BJ (cell line): ENCODE results near the gene MAPK10. TPM values are rescaled to one million over a fixed set of nuclear protein-coding genes. Genes with fewer than 3 reads are reported as not detected.

ENCODE experiments used
- CTCF ChIA-PET: fragments of 350-600 bp; formaldehyde crosslinking; extraction: SDS; loops from one replicate; lab custom pipeline; 2021; ENCODE audit warnings: antibody characterized with exemption, inconsistent platforms; lab: Yijun Ruan, JAX
- POLR2A ChIA-PET: fragments of 300-600 bp; sonication (Branson Sonifier 250); formaldehyde crosslinking; extraction: SDS; loops from one replicate; lab custom pipeline; 2021; ENCODE audit warnings: antibody characterized with exemption; lab: Charles Lee
- DNase-seq: peaks from one replicate; pipeline ENCODE4 v3.0.0-alpha.2; 2011; ENCODE audit warnings: low read depth
- H3K27me3 ChIP-seq: 2 replicates; pipeline ENCODE4 v1.6.0; 2011; ENCODE audit warnings: low read length; ENCODE audit not compliant: control insufficient read depth, insufficient read depth
- H3K36me3 ChIP-seq: 2 replicates; pipeline ENCODE4 v1.5.1; 2011; ENCODE audit warnings: low read length; ENCODE audit not compliant: control insufficient read depth, insufficient read depth
- H3K4me3 ChIP-seq: 2 replicates; pipeline ENCODE4 v1.5.1; 2011; ENCODE audit warnings: low read depth, mild to moderate bottlenecking, control low read depth, low read length
- polyA plus RNA-seq: library from polyadenylated mRNA; depleted of rRNA; stranded (reverse); fragments of >200 nt; gene quantifications from 2 replicates; pipeline ENCODE4 v1.2.3, GENCODE V29; 2011
- TF ChIP-seq, protein P1 (sequence below): IDR thresholded peaks from 2 replicates; pipeline ENCODE4 v1.5.1; 2011; ENCODE audit warnings: low read depth, mild to moderate bottlenecking, control low read depth, inconsistent platforms, low read length, moderate library complexity; ENCODE audit not compliant: insufficient read depth

Gene MAPK10
- polyA plus RNA-seq, 1 experiment: 0.86 TPM

DNA sequence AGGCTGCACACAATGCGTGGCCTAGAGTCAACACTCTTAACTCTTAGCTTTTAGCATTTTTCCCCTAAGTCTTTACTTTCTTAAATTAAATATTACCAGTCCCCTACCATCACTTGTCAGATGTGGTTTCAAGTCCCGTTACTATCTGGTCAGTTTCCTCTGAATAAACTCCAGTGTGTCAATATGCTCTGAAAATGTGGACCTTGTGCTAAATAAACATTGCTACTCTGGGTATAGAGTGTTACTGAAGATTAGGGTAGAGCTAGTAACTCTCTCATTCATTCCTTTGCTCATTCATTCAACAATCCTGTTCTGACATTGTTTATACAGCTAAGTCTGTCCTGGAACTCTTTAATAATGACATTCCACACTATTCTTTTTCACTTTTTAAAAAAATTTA, 251.0 kb downstream of the MAPK10 start:
- TF ChIP-seq, protein P1, sequence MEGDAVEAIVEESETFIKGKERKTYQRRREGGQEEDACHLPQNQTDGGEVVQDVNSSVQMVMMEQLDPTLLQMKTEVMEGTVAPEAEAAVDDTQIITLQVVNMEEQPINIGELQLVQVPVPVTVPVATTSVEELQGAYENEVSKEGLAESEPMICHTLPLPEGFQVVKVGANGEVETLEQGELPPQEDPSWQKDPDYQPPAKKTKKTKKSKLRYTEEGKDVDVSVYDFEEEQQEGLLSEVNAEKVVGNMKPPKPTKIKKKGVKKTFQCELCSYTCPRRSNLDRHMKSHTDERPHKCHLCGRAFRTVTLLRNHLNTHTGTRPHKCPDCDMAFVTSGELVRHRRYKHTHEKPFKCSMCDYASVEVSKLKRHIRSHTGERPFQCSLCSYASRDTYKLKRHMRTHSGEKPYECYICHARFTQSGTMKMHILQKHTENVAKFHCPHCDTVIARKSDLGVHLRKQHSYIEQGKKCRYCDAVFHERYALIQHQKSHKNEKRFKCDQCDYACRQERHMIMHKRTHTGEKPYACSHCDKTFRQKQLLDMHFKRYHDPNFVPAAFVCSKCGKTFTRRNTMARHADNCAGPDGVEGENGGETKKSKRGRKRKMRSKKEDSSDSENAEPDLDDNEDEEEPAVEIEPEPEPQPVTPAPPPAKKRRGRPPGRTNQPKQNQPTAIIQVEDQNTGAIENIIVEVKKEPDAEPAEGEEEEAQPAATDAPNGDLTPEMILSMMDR: no peak
- Histone ChIP-seq H3K36me3 (no peaks in the 10 kb centered on the region), H3K27me3 (no peaks in the 10 kb centered on the region), H3K4me3 (no peak overlapping the region)
- no peak for DNase-seq
- ChIA-PET CTCF (no interaction called here), POLR2A (no interaction called here)

- POLR2A ChIA-PET: no interaction called here
- Histone ChIP-seq H3K27me3 (no peaks in the 10 kb centered on the region), H3K36me3 (no peaks in the 10 kb centered on the region), H3K4me3 (no peak overlapping the region)
- CTCF ChIA-PET: no interaction called here
- TF ChIP-seq, protein P1: no peak
- no peak for DNase-seq
These were observed 251.7 kb downstream of the MAPK10 start for GRCh38 chr4:86108137-86108536.

DNA sequence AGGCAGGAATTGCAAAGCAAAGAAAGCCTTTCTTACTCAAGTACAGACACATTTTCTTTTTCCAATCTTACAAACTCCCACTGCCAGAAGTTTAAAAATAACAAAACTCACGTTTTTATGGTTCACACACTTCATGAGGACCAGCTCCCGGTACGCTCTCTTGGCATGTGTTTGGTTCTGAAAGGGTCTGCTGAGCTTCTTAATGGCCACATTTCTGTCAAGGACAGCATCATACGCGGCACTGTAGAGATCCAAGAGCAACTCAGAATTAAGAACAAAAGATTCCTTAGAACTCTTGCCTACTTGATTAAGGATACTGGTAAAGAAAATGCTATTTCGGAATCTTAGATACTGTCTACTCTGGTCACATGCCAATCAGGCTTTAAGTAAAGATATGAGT, 252.7 kb downstream of the MAPK10 start:
- CTCF ChIA-PET: interaction anchor here (1.0 kb wide), 1 partner anchor 17 kb away, joined by 4 read pairs; no protein-coding TSS in a partner anchor
- Histone ChIP-seq H3K36me3 (no peaks in the 10 kb centered on the region), H3K4me3 (no peak overlapping the region), H3K27me3 (no peaks in the 10 kb centered on the region)
- no peak for DNase-seq
- TF ChIP-seq, protein P1: no peak
- POLR2A ChIA-PET: no interaction called here

- no peaks in the 10 kb centered on the region for H3K36me3 ChIP-seq
- TF ChIP-seq, protein P1: no peak
- H3K27me3 ChIP-seq: no peaks in the 10 kb centered on the region
- no peak for DNase-seq
- no peak overlapping the region for H3K4me3 ChIP-seq
- CTCF ChIA-PET: interaction anchor here (0.7 to 1.0 kb wide), 2 partner anchors 14 to 18 kb away, joined by 3 to 4 read pairs; no protein-coding TSS in a partner anchor
- POLR2A ChIA-PET: no interaction called here
These were observed 253.4 kb downstream of the MAPK10 start for GRCh38 chr4:86106475-86106874.

DNA sequence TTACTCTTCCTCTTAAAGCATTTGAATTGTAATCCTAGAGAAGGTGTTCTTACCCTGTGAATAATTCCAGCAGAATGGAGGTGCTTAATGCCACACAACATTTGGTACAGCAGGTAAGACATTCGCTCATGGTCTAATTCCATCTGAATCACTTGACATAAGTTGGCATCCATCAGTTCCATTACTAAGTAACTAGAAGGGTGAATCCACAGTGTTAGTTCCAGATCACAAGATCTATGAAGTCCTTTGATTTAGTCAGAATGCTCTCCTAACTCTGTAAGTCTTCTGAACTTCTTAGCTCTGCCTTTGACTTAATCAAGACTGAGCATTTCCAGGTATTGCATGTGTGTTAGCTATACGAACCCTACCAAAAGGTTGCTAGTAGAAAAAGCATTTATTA, 258.0 kb downstream of the MAPK10 start:
- Histone ChIP-seq H3K4me3 (no peak overlapping the region), H3K27me3 (no peaks in the 10 kb centered on the region), H3K36me3 (no peaks in the 10 kb centered on the region)
- CTCF ChIA-PET: interaction anchor here (1.1 kb wide), 1 partner anchor 10 kb away, joined by 3 read pairs; no protein-coding TSS in a partner anchor
- POLR2A ChIA-PET: no interaction called here
- TF ChIP-seq, protein P1: no peak
- DNase-seq: no peak
